ENCODE data around the gene WIPI1. TPM values are rescaled to one million over a fixed set of nuclear protein-coding genes. Genes with fewer than 3 reads are reported as not detected.

The WIPI1 gene
- total and polyA plus RNA-seq, 2 of the 13 experiments (the other 11 are each of a cell fraction or from before 2014, with no cell fraction given) = 29.4 to 141 TPM

GRCh38 chr17:68457168-68457538, at the start of gene WIPI1 (continued):
- TF ChIP-seq ARNT2 (CRISPR knock-in tag; IDR thresholded peaks at IDR 0.05; ENCODE audit: low read depth) (no peak; the same call in 1 of the 2 replicates), ZNF530 (CRISPR knock-in tag; IDR thresholded peaks at IDR 0.05; ENCODE audit: low read depth) (no peak), RXRA (CRISPR knock-in tag; IDR thresholded peaks at IDR 0.05) (no peak), ZNF841 (CRISPR knock-in tag; IDR thresholded peaks at IDR 0.05; ENCODE audit: borderline replicate concordance) (no peak), ZNF687 (CRISPR knock-in tag; IDR thresholded peaks at IDR 0.05) (peak; percentile 69; the same call in 1 of the 2 replicates), ZNF709 (CRISPR knock-in tag; IDR thresholded peaks at IDR 0.05) (peak; percentile 73; the same call in 1 of the 2 replicates), SPEN (CRISPR knock-in tag; IDR thresholded peaks at IDR 0.05; ENCODE audit: low read depth) (peak; percentile 8; the same call in 1 of the 2 replicates), PLSCR1 (CRISPR knock-in tag; IDR thresholded peaks at IDR 0.05; ENCODE audit: borderline replicate concordance) (no peak), ZNF605 (CRISPR knock-in tag; IDR thresholded peaks at IDR 0.05) (no peak), ZNF770 (CRISPR knock-in tag; IDR thresholded peaks at IDR 0.05) (peak; percentile 32; the same call in 1 of the 2 replicates), CEBPZ (IDR thresholded peaks at IDR 0.05; ENCODE audit: low read length) (no peak), DNMT3B (CRISPR knock-in tag; conservative IDR thresholded peaks at IDR 0.05) (no peak), ZSCAN31 (CRISPR knock-in tag; IDR thresholded peaks at IDR 0.05; ENCODE audit: low read depth) (peak; percentile 73; the same call in 1 of the 2 replicates), SNAPC4 (CRISPR knock-in tag; IDR thresholded peaks at IDR 0.05) (no peak)

Data from HepG2 (cell line).